GM20431 (cell line): ENCODE results near the gene UFSP2.
"Not testable (repeated sequence)": the region's sequence is repeated elsewhere in the genome, so short reads cannot be mapped to it uniquely, and the experiment has no call there.

Source experiments
- in situ Hi-C: fragments of 300-500 bp; cut with MseI, MboI; formaldehyde crosslinking; loops from one replicate; pipeline ENCODE4 v1.15.0; 2020; ENCODE audit warnings: low sequenced_read_pairs; ENCODE audit not compliant: unreplicated experiment

UFSP2 gene

GRCh38 chr4:185390941-185391340 is 34.8 kb downstream of the UFSP2 start:
- in situ Hi-C loops: no loop called here

- in situ Hi-C loops: no loop called here
Observed at GRCh38 chr4:185387957-185388356, 37.8 kb downstream of the UFSP2 start.

GRCh38 chr4:185384930-185385331 is 40.8 kb downstream of the UFSP2 start:
- in situ Hi-C loops: no loop called here

- in situ Hi-C loops: no loop called here
Observed at GRCh38 chr4:185384061-185384460, 41.7 kb downstream of the UFSP2 start.

- in situ Hi-C loops: no loop called here
Observed at GRCh38 chr4:185383451-185383850, 42.3 kb downstream of the UFSP2 start.

- in situ Hi-C loops: no loop called here
Observed at GRCh38 chr4:185382754-185383153, 43.0 kb downstream of the UFSP2 start.

GRCh38 chr4:185381288-185382196 is 44.2 kb downstream of the UFSP2 start:
- in situ Hi-C loops: no loop called here

- in situ Hi-C loops: no loop called here
Observed at GRCh38 chr4:185380320-185380719, 45.4 kb downstream of the UFSP2 start.

GRCh38 chr4:185379326-185380295 is 46.2 kb downstream of the UFSP2 start:
- in situ Hi-C loops: no loop called here

GRCh38 chr4:185378264-185378663 is 47.5 kb downstream of the UFSP2 start:
- in situ Hi-C loops: no loop called here

- in situ Hi-C loops: no loop called here
Observed at GRCh38 chr4:185374573-185374972, 51.2 kb downstream of the UFSP2 start.

- in situ Hi-C loops: no loop called here
Observed at GRCh38 chr4:185374027-185374426, 51.7 kb downstream of the UFSP2 start.

GRCh38 chr4:185371702-185372101 is 54.1 kb downstream of the UFSP2 start:
- in situ Hi-C loops: no loop called here

GRCh38 chr4:185370268-185370949 is 55.4 kb downstream of the UFSP2 start:
- in situ Hi-C loops: no loop called here

- in situ Hi-C loops: no loop called here
Observed at GRCh38 chr4:185369731-185370130, 56.0 kb downstream of the UFSP2 start.

- in situ Hi-C loops: no loop called here
Observed at GRCh38 chr4:185364886-185365285, 60.9 kb downstream of the UFSP2 start.

- in situ Hi-C loops: no loop called here
Observed at GRCh38 chr4:185363251-185363650, 62.5 kb downstream of the UFSP2 start.

- in situ Hi-C loops: not testable (repeated sequence)
Observed at GRCh38 chr4:185362570-185362969, 63.2 kb downstream of the UFSP2 start.

- in situ Hi-C loops: no loop called here
Observed at GRCh38 chr4:185361872-185362271, 63.9 kb downstream of the UFSP2 start.

GRCh38 chr4:185359767-185360446 is 65.9 kb downstream of the UFSP2 start:
- in situ Hi-C loops: no loop called here
